Caco-2 (cell line): ENCODE data around the gene PAPOLB. TPM values are rescaled to one million over a fixed set of nuclear protein-coding genes. Genes with fewer than 3 reads are reported as not detected.

ENCODE experiments used
- BruUV-seq: library from RNA; stranded (reverse); fragments of 400-500 nt; replicated peaks from 2 replicates; lab custom pipeline; 2021; lab: Mats Ljungman, UMichigan
- CTCF ChIA-PET: fragments of 300-600 bp; sonication (Branson Sonifier 250); formaldehyde crosslinking; loops from one replicate; lab custom pipeline; 2022; ENCODE audit warnings: antibody characterized with exemption; lab: Charles Lee
- POLR2A ChIA-PET: fragments of 300-600 bp; sonication (Branson Sonifier 250); formaldehyde crosslinking; loops from one replicate; lab custom pipeline; 2022; ENCODE audit warnings: antibody characterized with exemption; lab: Charles Lee
- DNase-seq, 2 experiments: peaks; one replicate each; pipeline versions ENCODE4 v3.0.0 to v3.0.0-alpha.2; 2020 to 2022
- H3K27me3 ChIP-seq: replicated peaks from 2 replicates; pipeline ENCODE4 v1.6.0; 2011; ENCODE audit warnings: low read length; ENCODE audit not compliant: control insufficient read depth, insufficient read depth
- H3K36me3 ChIP-seq: 2 replicates; pipeline ENCODE4 v1.5.1; 2011; ENCODE audit warnings: low read length; ENCODE audit not compliant: control insufficient read depth, insufficient read depth
- H3K4me1 ChIP-seq: fragments of 250-450 bp; sonication (Bioruptor Pico); 2 replicates; pipeline ENCODE4 v1.5.1; 2020; ENCODE audit warnings: mild to moderate bottlenecking
- H3K4me3 ChIP-seq: 2 replicates; pipeline ENCODE4 v1.5.1; 2011; ENCODE audit warnings: low read depth, mild to moderate bottlenecking, control low read depth, low read length
- H3K9me3 ChIP-seq: fragments of 250-450 bp; sonication (Bioruptor Pico); 2 replicates; pipeline ENCODE4 v1.5.1; 2020; ENCODE audit warnings: mild to moderate bottlenecking, moderate library complexity
- H3K27ac Mint-ChIP-seq: one replicate; pipeline ENCODE4 v1.8.0; 2022; ENCODE audit warnings: mixed read lengths; ENCODE audit not compliant: unreplicated experiment
- H3K27me3 Mint-ChIP-seq: one replicate; pipeline ENCODE4 v1.8.0; 2022; ENCODE audit warnings: mixed read lengths; ENCODE audit not compliant: insufficient read depth, unreplicated experiment
- H3K36me3 Mint-ChIP-seq: one replicate; pipeline ENCODE4 v1.8.0; 2022; ENCODE audit warnings: mild to moderate bottlenecking, mixed read lengths; ENCODE audit not compliant: insufficient read depth, unreplicated experiment
- H3K4me1 Mint-ChIP-seq: one replicate; pipeline ENCODE4 v1.8.0; 2022; ENCODE audit warnings: low read depth, mixed read lengths; ENCODE audit not compliant: unreplicated experiment
- H3K4me3 Mint-ChIP-seq: one replicate; pipeline ENCODE4 v1.8.0; 2022; ENCODE audit warnings: mild to moderate bottlenecking, moderate library complexity, mixed read lengths; ENCODE audit not compliant: unreplicated experiment
- H3K9me3 Mint-ChIP-seq: one replicate; pipeline ENCODE4 v1.8.0; 2022; ENCODE audit warnings: mixed read lengths; ENCODE audit not compliant: unreplicated experiment
- intact Hi-C: fragments of 100-400 bp; cut with micrococcal nuclease; formaldehyde crosslinking; loops from one replicate; pipeline ENCODE4 v1.10.0; 2022; ENCODE audit not compliant: unreplicated experiment
- total RNA-seq: library from RNA; stranded (reverse); gene quantifications from 2 replicates; pipeline ENCODE4 v1.2.3, GENCODE V29; 2022
- TF ChIP-seq, protein P1 (sequence below), 2 experiments: fragments of 200-600 bp in 1 of 2; IDR thresholded peaks; 1 replicate in 1 of 2; 2 replicates in 1 of 2; pipeline versions ENCODE4 v1.5.1 to v1.8.0; 2011 to 2022; ENCODE audit warnings: antibody characterized with exemption in 1 of 2, control low read depth in 1 of 2, inconsistent platforms in 1 of 2, low read depth in 1 of 2, low read length in 1 of 2, mild to moderate bottlenecking in 1 of 2, moderate library complexity in 1 of 2; ENCODE audit not compliant: insufficient read depth in 1 of 2, severe bottlenecking in 1 of 2, unreplicated experiment in 1 of 2

PAPOLB gene
- total RNA-seq, 1 experiment from 2014 or later = not detected

DNA sequence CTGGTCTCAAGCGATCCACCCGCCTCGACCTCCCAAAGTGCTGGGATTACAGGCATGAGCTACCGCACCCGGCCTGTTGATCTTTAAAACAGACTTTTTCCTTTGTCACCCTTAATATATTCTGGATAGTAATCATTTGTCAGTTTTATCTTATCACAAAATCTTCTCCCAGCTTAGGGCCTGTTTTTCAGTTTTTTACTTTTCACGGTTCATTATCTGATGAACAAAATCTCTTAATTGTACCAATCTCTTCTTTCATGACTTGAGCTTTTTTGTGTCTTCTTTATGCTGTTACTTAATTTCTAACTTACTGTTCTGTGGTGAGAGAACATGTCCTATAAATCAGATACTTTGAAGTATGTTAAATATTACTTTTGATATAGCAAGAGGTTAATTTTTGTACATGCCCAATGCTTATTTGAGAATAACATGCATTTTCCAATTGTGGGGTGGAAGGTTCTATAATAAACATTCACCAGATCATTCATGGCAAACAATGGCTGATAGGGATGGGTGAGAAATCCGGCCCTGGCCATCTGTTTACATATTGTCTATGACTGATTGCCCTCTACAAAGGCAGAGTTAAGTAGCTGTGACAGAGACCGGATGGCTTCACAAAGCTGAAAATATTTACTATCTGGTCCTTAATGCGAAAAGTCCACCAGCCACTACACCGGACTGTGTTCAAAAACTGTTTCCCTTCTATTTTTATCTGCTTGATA lies 5.3 kb downstream of the PAPOLB start:
- BruUV-seq = no TSS peak
- Mint-ChIP-seq H3K4me1 (peaks cover 7% of the 10 kb centered on the region), H3K4me3 (no peak overlapping the region), H3K36me3 (no peaks in the 10 kb centered on the region), H3K27ac (no peak overlapping the region), H3K9me3 (no peaks in the 10 kb centered on the region), H3K27me3 (peaks cover 10% of the 10 kb centered on the region)
- Histone ChIP-seq H3K36me3 (no peaks in the 10 kb centered on the region), H3K27me3 (no peaks in the 10 kb centered on the region), H3K9me3 (no peaks in the 10 kb centered on the region), H3K4me3 (no peak overlapping the region), H3K4me1 (no peaks in the 10 kb centered on the region)
- TF ChIP-seq, protein P1, sequence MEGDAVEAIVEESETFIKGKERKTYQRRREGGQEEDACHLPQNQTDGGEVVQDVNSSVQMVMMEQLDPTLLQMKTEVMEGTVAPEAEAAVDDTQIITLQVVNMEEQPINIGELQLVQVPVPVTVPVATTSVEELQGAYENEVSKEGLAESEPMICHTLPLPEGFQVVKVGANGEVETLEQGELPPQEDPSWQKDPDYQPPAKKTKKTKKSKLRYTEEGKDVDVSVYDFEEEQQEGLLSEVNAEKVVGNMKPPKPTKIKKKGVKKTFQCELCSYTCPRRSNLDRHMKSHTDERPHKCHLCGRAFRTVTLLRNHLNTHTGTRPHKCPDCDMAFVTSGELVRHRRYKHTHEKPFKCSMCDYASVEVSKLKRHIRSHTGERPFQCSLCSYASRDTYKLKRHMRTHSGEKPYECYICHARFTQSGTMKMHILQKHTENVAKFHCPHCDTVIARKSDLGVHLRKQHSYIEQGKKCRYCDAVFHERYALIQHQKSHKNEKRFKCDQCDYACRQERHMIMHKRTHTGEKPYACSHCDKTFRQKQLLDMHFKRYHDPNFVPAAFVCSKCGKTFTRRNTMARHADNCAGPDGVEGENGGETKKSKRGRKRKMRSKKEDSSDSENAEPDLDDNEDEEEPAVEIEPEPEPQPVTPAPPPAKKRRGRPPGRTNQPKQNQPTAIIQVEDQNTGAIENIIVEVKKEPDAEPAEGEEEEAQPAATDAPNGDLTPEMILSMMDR (IDR thresholded peaks at IDR 0.05; ENCODE audit: insufficient read depth in 1 of 2, low read depth in 1 of 2, low read length in 1 of 2, severe bottlenecking in 1 of 2, unreplicated experiment in 1 of 2) = no peak
- ChIA-PET CTCF (no interaction called here), POLR2A (no interaction called here)
- intact Hi-C loops = no loop called here
- no peak for DNase-seq

DNA sequence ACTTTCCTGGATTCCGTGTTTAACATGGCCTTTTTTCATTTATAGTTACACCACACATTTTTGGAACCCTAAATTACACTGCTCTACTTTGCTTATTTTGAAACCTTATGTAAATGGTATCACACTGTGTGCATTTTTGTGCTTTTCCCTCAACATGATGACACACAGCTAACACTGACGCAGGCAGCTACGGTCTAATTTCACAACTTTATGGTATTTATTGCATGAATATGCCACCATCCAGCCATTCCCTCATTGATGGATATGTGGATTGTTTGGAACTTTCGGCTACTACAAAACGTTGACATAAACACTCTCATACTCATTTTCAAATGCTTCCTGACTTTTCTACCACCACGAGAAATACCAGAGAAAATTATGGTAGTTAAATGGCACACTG lies 6.9 kb downstream of the PAPOLB start:
- TF ChIP-seq, protein P1 (IDR thresholded peaks at IDR 0.05; ENCODE audit: insufficient read depth in 1 of 2, low read depth in 1 of 2, low read length in 1 of 2, severe bottlenecking in 1 of 2, unreplicated experiment in 1 of 2) = no peak
- Histone ChIP-seq H3K9me3 (no peaks in the 10 kb centered on the region), H3K4me3 (no peak overlapping the region), H3K27me3 (no peaks in the 10 kb centered on the region), H3K36me3 (no peaks in the 10 kb centered on the region), H3K4me1 (no peaks in the 10 kb centered on the region)
- intact Hi-C loops = no loop called here
- no peak for DNase-seq
- Mint-ChIP-seq H3K27me3 (peaks cover 10% of the 10 kb centered on the region), H3K27ac (no peak overlapping the region), H3K4me1 (peaks cover 7% of the 10 kb centered on the region), H3K36me3 (no peaks in the 10 kb centered on the region), H3K4me3 (no peak overlapping the region), H3K9me3 (no peaks in the 10 kb centered on the region)
- ChIA-PET CTCF (interaction anchor here (0.7 kb wide), 1 partner anchor 77 kb away, joined by 8 read pairs; no protein-coding TSS in a partner anchor), POLR2A (no interaction called here)
- BruUV-seq = no TSS peak

DNA sequence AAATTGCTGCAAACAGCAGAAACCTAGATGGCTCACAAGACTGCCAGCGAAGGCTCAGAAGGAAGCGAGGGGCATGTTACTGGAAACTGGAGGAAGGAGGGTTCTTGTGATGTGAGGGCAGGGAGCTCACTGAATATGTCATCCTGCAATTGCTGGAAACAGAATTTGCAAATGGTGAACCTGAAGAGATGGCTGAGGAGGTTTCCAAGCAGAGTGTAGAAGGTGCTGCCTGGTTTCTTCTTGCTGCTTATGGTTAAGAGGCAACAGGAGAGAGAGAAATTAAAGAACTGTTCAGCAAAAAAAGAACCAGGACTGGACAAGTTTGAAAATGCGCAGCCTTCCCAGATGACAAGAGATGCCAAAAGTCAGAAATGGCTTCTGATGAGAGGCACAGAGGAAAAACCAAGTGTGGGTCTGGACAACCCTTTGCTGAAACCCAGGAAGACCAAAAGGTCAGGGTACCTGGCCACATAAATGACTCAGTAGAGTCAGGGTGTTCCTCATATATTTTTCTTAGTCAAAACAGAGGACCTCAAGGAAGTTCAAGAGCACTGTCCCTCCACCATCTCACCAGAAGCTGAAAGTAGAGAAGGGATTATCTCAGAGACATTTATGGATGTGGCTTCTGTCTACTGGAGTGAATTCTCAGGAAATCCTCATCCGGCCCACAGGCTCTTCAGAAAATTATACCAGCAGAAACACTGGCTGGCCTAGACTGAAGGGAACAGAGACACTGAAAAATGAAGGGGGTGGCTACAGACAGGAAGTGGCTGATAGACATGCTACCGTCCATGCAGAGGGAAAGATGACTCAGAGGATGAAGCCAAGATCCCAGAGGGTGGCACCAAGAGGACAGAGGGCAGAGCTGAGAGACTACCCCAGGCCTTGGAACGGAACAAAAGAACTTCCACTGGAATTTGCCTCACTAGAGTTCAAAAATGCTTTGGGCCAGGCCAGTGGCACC lies 10.1 kb downstream of the PAPOLB start:
- peaks cover 10% of the 10 kb centered on the region for H3K27me3 Mint-ChIP-seq
- no peak overlapping the region for H3K4me3 Mint-ChIP-seq
- no peaks in the 10 kb centered on the region for H3K9me3 Mint-ChIP-seq
- no peaks in the 10 kb centered on the region for H3K9me3 ChIP-seq
- H3K36me3 ChIP-seq = no peaks in the 10 kb centered on the region
- DNase-seq = no peak
- no peak overlapping the region for H3K4me3 ChIP-seq
- H3K4me1 Mint-ChIP-seq = no peaks in the 10 kb centered on the region
- ChIA-PET POLR2A (no interaction called here), CTCF (no interaction called here)
- intact Hi-C loops = no loop called here
- no peaks in the 10 kb centered on the region for H3K4me1 ChIP-seq
- TF ChIP-seq, protein P1 (IDR thresholded peaks at IDR 0.05; ENCODE audit: insufficient read depth in 1 of 2, low read depth in 1 of 2, low read length in 1 of 2, severe bottlenecking in 1 of 2, unreplicated experiment in 1 of 2) = no peak
- no peaks in the 10 kb centered on the region for H3K36me3 Mint-ChIP-seq
- no peaks in the 10 kb centered on the region for H3K27me3 ChIP-seq
- no peak overlapping the region for H3K27ac Mint-ChIP-seq
- no TSS peak for BruUV-seq
